Measurements from ENCODE around the gene FAM163B.
A peak's percentile ranks its signal among the peaks of the same experiment; 100 is the strongest.

Gene FAM163B

GRCh38 chr9:133597316-133597957 lies 11.8 kb downstream of the FAM163B start:
- DNase-seq (ENCODE audit: low read depth) = no peak

GRCh38 chr9:133595910-133596309 lies 13.3 kb downstream of the FAM163B start:
- no peak for DNase-seq (ENCODE audit: low read depth)

- DNase-seq (ENCODE audit: low read depth) = no peak
Observed at GRCh38 chr9:133594310-133594709, 14.9 kb downstream of the FAM163B start.

GRCh38 chr9:133593587-133594253 lies 15.5 kb downstream of the FAM163B start:
- no peak for DNase-seq (ENCODE audit: low read depth)

- DNase-seq (ENCODE audit: low read depth) = no peak
Observed at GRCh38 chr9:133592731-133593409, 16.3 kb downstream of the FAM163B start.

- no peak for DNase-seq (ENCODE audit: low read depth)
Observed at GRCh38 chr9:133591985-133592384, 17.2 kb downstream of the FAM163B start.

GRCh38 chr9:133591116-133591910 lies 17.9 kb downstream of the FAM163B start:
- no peak for DNase-seq (ENCODE audit: low read depth)

- DNase-seq (ENCODE audit: low read depth) = no peak
Observed at GRCh38 chr9:133590231-133590855, 18.8 kb downstream of the FAM163B start.

- peak; percentile 27 for DNase-seq (ENCODE audit: low read depth)
Observed at GRCh38 chr9:133589454-133590227, 19.5 kb downstream of the FAM163B start.

- no peak for DNase-seq (ENCODE audit: low read depth)
Observed at GRCh38 chr9:133587466-133587865, 21.7 kb downstream of the FAM163B start.

- no peak for DNase-seq (ENCODE audit: low read depth)
Observed at GRCh38 chr9:133587051-133587450, 22.1 kb downstream of the FAM163B start.

GRCh38 chr9:133585481-133586351 lies 23.5 kb downstream of the FAM163B start:
- DNase-seq (ENCODE audit: low read depth) = no peak

GRCh38 chr9:133584559-133585476 lies 24.4 kb downstream of the FAM163B start:
- no peak for DNase-seq (ENCODE audit: low read depth)

GRCh38 chr9:133584167-133584558 lies 25.0 kb downstream of the FAM163B start:
- DNase-seq (ENCODE audit: low read depth) = no peak

- no peak for DNase-seq (ENCODE audit: low read depth)
Observed at GRCh38 chr9:133583586-133583985, 25.6 kb downstream of the FAM163B start.

- DNase-seq (ENCODE audit: low read depth) = no peak
Observed at GRCh38 chr9:133583111-133583510, 26.1 kb downstream of the FAM163B start.

GRCh38 chr9:133582501-133583045 lies 26.6 kb downstream of the FAM163B start:
- no peak for DNase-seq (ENCODE audit: low read depth)

GRCh38 chr9:133581513-133582343 lies 27.5 kb downstream of the FAM163B start:
- no peak for DNase-seq (ENCODE audit: low read depth)
